A549 (cell line): Measurements from ENCODE around the gene PDPK1.

ENCODE experiments used
- CBX2 ChIP-seq: fragments of 200-600 bp; sonication (generic); IDR thresholded peaks from 2 replicates; pipeline ENCODE4 v1.6.1; 2016; ENCODE audit warnings: low read depth, mild to moderate bottlenecking, borderline replicate concordance
- TF ChIP-seq, protein P1 (sequence below): fragments of >200 bp; sonication (Bioruptor Twin); formaldehyde crosslinking; IDR thresholded peaks from 3 replicates; pipeline ENCODE4 v1.5.1; 2016
- TF ChIP-seq, protein P2 (sequence below): fragments of 200-600 bp; sonication (generic); IDR thresholded peaks from 2 replicates; pipeline ENCODE4 v1.6.1; 2016; ENCODE audit warnings: antibody characterized with exemption, mild to moderate bottlenecking, moderate library complexity

DNA sequence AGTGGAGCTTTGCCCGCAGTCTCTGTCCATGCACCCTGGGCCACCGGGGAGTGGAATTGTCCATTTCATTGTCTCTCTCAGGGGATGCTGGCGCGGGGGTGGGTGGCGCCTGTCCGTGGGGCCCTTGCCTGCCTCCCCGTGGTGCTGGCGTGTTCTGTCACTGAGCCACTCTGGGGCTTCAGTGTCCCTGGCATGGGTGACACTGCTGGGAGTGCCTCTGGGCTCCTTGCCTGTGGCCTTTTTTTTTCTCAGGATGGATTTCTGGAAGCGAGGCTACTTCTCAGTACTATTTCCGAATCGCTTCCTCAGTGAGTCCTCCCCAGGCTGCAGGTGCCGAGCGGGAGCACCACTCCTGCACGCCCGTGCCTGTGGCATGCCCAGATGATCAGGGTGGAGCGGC lies 55.0 kb downstream of the PDPK1 start:
- TF ChIP-seq, protein P1, sequence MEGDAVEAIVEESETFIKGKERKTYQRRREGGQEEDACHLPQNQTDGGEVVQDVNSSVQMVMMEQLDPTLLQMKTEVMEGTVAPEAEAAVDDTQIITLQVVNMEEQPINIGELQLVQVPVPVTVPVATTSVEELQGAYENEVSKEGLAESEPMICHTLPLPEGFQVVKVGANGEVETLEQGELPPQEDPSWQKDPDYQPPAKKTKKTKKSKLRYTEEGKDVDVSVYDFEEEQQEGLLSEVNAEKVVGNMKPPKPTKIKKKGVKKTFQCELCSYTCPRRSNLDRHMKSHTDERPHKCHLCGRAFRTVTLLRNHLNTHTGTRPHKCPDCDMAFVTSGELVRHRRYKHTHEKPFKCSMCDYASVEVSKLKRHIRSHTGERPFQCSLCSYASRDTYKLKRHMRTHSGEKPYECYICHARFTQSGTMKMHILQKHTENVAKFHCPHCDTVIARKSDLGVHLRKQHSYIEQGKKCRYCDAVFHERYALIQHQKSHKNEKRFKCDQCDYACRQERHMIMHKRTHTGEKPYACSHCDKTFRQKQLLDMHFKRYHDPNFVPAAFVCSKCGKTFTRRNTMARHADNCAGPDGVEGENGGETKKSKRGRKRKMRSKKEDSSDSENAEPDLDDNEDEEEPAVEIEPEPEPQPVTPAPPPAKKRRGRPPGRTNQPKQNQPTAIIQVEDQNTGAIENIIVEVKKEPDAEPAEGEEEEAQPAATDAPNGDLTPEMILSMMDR = no peak
- no peak for TF ChIP-seq CBX2
- TF ChIP-seq, protein P2, sequence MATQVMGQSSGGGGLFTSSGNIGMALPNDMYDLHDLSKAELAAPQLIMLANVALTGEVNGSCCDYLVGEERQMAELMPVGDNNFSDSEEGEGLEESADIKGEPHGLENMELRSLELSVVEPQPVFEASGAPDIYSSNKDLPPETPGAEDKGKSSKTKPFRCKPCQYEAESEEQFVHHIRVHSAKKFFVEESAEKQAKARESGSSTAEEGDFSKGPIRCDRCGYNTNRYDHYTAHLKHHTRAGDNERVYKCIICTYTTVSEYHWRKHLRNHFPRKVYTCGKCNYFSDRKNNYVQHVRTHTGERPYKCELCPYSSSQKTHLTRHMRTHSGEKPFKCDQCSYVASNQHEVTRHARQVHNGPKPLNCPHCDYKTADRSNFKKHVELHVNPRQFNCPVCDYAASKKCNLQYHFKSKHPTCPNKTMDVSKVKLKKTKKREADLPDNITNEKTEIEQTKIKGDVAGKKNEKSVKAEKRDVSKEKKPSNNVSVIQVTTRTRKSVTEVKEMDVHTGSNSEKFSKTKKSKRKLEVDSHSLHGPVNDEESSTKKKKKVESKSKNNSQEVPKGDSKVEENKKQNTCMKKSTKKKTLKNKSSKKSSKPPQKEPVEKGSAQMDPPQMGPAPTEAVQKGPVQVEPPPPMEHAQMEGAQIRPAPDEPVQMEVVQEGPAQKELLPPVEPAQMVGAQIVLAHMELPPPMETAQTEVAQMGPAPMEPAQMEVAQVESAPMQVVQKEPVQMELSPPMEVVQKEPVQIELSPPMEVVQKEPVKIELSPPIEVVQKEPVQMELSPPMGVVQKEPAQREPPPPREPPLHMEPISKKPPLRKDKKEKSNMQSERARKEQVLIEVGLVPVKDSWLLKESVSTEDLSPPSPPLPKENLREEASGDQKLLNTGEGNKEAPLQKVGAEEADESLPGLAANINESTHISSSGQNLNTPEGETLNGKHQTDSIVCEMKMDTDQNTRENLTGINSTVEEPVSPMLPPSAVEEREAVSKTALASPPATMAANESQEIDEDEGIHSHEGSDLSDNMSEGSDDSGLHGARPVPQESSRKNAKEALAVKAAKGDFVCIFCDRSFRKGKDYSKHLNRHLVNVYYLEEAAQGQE = no peak
